Hepatocyte (in vitro differentiated cells): Measurements from ENCODE around the gene SLC8B1.

Source experiments
- CTCF ChIP-seq: fragments of 200-600 bp; sonication (generic); IDR thresholded peaks from 2 replicates; pipeline ENCODE4 v1.5.1; 2016; ENCODE audit warnings: antibody characterized with exemption, mild to moderate bottlenecking; ENCODE audit not compliant: poor library complexity
- EZH2 ChIP-seq: fragments of 200-600 bp; sonication (generic); IDR thresholded peaks from 2 replicates; pipeline ENCODE4 v1.6.1; 2016; ENCODE audit warnings: antibody characterized with exemption, mild to moderate bottlenecking, borderline replicate concordance
- EZH2phosphoT487 ChIP-seq: fragments of 200-600 bp; sonication (generic); IDR thresholded peaks from one replicate; pipeline ENCODE4 v1.6.1; 2018; ENCODE audit warnings: antibody characterized with exemption, mild to moderate bottlenecking, low read depth, moderate library complexity; ENCODE audit not compliant: unreplicated experiment, severe bottlenecking

GRCh38 chr12:113345318-113345717 is 10.4 kb upstream of the SLC8B1 start:
- TF ChIP-seq CTCF (no peak), EZH2phosphoT487 (no peak), EZH2 (no peak)
